ENCODE results near the gene TMEM132C.

GRCh38 chr12:128266541-128267130 lies 334 bp upstream of the TMEM132C start:
- TF ChIP-seq CTCF (IDR thresholded peaks at IDR 0.05; ENCODE audit: low read depth, low read length, missing input control) (no peak), RAD21 (IDR thresholded peaks at IDR 0.05) (no peak), ZBTB33 (IDR thresholded peaks at IDR 0.05) (no peak), HNF4G (IDR thresholded peaks at IDR 0.05) (no peak), NR2F2 (IDR thresholded peaks at IDR 0.05) (no peak), FOXA1 (IDR thresholded peaks at IDR 0.05) (no peak), HNF4A (conservative IDR thresholded peaks at IDR 0.05) (no peak), YY1 (IDR thresholded peaks at IDR 0.05) (no peak), EGR1 (IDR thresholded peaks at IDR 0.05; ENCODE audit: low read depth in 2 of 2) (no peak), MAX (IDR thresholded peaks at IDR 0.05) (no peak), JUND (IDR thresholded peaks at IDR 0.05) (no peak), SP1 (IDR thresholded peaks at IDR 0.05) (no peak)
- TF ChIP-seq, protein P1, sequence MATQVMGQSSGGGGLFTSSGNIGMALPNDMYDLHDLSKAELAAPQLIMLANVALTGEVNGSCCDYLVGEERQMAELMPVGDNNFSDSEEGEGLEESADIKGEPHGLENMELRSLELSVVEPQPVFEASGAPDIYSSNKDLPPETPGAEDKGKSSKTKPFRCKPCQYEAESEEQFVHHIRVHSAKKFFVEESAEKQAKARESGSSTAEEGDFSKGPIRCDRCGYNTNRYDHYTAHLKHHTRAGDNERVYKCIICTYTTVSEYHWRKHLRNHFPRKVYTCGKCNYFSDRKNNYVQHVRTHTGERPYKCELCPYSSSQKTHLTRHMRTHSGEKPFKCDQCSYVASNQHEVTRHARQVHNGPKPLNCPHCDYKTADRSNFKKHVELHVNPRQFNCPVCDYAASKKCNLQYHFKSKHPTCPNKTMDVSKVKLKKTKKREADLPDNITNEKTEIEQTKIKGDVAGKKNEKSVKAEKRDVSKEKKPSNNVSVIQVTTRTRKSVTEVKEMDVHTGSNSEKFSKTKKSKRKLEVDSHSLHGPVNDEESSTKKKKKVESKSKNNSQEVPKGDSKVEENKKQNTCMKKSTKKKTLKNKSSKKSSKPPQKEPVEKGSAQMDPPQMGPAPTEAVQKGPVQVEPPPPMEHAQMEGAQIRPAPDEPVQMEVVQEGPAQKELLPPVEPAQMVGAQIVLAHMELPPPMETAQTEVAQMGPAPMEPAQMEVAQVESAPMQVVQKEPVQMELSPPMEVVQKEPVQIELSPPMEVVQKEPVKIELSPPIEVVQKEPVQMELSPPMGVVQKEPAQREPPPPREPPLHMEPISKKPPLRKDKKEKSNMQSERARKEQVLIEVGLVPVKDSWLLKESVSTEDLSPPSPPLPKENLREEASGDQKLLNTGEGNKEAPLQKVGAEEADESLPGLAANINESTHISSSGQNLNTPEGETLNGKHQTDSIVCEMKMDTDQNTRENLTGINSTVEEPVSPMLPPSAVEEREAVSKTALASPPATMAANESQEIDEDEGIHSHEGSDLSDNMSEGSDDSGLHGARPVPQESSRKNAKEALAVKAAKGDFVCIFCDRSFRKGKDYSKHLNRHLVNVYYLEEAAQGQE (IDR thresholded peaks at IDR 0.05): no peak
- TF ChIP-seq, protein P2, sequence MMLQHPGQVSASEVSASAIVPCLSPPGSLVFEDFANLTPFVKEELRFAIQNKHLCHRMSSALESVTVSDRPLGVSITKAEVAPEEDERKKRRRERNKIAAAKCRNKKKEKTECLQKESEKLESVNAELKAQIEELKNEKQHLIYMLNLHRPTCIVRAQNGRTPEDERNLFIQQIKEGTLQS (IDR thresholded peaks at IDR 0.05): no peak

Measured in liver (tissue), 3 donors.